Adrenal gland (tissue), 5 donors: Measurements from ENCODE around the gene TMEM245.

ENCODE experiments used
- CTCF ChIP-seq, 6 experiments: fragments of 450-650 bp in 4 of 6; fragments of 200-600 bp in 2 of 6; sonication (generic) in 1 of 6; IDR thresholded peaks; 1 replicate in 5 of 6; 2 replicates in 1 of 6; pipeline versions ENCODE4 v1.5.1 to v1.8.0; 2016 to 2021; ENCODE audit warnings: antibody characterized with exemption in 6 of 6, mild to moderate bottlenecking in 2 of 6, moderate library complexity in 1 of 6
- POLR2A ChIP-seq, 2 donors: fragments of 450-650 bp; IDR thresholded peaks; one replicate each; pipeline ENCODE4 v1.6.1; 2017; ENCODE audit warnings: antibody characterized with exemption in 2 of 2, mild to moderate bottlenecking in 2 of 2, moderate library complexity in 1 of 2
- donor health status: DM: no; HTN: no; CAD: no.

GRCh38 chr9:109017493-109017892 is 102.3 kb downstream of the TMEM245 start:
- TF ChIP-seq CTCF (IDR thresholded peaks at IDR 0.05): no peak
- TF ChIP-seq POLR2A (IDR thresholded peaks at IDR 0.05): no peak
